NCI-H2029 (cell line): ENCODE data around the gene IRF4.

Source experiments
- DNase-seq: peaks from one replicate; lab custom pipeline; 2025; lab: John Stamatoyannopoulos, UW

Gene IRF4

DNA sequence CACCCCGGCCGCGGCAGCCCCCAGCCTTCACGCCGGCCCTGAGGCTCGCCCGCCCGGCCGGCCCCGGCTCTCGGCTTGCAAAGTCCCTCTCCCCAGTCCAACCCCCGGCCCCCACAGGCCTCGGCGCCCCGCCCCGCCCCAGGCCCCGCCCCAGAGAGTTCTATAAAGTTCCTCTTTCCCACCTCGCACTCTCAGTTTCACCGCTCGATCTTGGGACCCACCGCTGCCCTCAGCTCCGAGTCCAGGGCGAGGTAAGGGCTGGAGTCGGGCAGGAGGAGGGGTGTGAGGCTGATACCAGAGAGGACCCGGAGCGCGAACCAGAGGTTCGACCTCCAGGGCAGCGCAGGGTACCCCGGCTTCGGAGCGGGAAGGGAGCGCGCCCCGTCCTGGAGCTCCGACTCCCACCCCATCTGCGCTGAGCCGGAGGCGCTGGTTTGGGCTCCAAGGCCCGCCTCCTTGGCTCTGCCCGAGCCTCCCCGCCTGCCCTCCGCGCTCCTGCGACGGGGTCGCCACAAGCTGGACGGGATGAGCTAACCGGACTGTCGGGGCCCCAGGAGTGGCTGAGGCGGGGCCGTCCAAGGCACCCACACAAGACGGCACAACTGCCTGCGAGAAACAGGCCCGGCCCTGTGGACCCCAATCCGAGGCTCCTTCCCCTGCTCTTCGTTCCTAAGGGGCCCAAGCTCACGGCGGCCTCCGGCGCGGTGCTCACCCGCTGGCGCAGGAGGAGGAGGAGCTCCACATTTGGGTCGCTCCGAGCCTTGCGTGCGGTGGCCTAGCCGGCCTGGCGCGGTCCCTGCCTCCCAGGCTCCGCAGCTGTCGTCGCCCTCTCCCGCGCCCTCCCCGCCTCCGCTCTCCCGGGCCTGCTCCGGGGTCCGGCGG lies at the start of gene IRF4:
Gene IRF4 (plus strand): TSS at position 194 of the 882 bp plus-strand sequence. CDS start 1,401 bp downstream, outside the sequence.
- no peak for DNase-seq

DNA sequence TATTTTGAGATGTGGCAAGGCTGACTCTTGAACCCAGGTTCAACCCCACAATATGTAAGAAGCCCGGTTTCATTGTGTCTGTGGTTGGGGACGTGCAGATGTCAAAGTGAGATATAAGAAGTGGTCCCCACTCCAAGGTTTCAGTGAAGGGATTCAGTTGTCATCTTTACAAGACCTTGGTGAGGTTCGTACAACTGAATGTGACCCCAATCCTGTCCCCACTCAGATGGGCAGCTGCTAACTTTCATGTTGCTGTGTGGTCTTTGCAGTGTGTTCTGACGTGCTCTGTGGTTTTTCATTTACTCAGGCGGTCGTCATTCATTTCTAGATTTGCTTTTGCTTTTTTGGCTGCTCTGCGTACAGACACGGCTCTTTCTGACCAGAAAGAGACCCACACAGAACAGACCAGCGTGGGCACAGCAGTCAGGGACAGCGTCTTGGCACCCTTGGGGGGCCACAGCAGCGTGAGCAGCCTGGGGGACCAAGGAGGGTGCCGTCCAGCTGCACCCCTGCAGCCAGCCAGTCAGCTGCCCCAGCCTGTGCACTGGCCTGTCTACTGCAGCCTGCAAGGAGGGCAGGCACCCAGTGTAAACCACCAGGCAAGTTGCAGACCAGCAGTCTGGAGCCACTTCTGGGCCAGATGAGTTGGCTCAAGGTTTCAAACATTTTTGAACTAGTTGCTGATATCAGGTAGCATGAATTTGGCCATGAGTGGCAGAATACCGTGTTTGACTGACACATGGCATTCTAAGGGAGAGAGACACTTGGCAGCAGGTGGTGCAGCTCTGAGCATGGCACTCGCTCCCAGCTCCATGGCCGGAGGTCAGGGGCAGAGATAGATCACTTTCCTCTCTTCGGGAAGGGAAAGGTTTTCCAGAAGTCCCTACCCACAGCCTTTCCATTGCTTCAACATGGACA lies 49.4 kb upstream of the IRF4 start:
- no peak for DNase-seq

DNA sequence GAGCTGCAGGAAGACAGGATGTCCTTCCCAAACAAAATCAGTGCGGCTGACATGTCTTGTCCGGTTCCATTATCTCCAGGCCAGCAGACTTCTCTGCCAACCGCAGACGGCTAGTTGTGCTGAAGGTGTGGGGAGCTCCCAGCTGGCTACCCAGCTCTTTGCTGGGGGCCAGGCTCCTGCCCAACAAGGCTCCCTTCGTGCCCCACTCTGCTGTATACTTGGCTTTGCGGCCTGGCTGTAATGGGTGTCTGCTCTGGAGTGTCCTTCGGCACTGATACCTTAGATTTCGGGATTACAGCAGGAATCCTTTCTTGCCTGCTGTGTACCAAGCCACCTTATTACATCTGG lies 48.7 kb upstream of the IRF4 start:
- no peak for DNase-seq

DNA sequence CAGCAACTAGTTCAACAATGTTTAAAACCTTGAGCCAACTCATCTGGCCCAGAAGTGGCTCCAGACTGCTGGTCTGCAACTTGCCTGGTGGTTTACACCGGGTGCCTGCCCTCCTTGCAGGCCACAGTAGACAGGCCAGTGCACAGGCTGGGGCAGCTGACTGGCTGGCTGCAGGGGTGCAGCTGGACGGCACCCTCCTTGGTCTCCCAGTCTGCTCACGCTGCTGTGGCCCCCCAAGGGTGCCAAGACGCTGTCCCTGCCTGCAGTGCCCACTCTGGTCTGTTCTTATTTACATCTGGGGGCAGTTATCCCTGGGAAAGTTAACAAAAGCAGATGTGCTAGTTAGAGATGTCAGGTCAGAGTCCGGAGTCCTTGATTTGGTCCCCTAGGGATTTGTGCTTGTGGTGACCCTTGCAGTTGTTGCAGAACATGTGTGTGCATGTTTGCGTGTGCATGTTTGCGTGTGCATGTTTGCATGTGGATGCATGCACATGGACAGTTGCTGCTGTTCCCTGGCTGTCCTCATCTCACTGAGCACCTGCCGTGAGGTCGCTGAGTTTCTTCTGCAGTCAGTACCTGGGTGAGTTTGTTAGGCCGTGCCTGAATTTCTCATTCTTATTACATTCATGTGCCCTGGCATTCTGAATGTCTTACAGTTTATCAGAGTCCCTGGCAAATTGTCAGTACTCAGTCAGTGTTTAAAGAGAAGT lies 48.2 kb upstream of the IRF4 start:
- no peak for DNase-seq

DNA sequence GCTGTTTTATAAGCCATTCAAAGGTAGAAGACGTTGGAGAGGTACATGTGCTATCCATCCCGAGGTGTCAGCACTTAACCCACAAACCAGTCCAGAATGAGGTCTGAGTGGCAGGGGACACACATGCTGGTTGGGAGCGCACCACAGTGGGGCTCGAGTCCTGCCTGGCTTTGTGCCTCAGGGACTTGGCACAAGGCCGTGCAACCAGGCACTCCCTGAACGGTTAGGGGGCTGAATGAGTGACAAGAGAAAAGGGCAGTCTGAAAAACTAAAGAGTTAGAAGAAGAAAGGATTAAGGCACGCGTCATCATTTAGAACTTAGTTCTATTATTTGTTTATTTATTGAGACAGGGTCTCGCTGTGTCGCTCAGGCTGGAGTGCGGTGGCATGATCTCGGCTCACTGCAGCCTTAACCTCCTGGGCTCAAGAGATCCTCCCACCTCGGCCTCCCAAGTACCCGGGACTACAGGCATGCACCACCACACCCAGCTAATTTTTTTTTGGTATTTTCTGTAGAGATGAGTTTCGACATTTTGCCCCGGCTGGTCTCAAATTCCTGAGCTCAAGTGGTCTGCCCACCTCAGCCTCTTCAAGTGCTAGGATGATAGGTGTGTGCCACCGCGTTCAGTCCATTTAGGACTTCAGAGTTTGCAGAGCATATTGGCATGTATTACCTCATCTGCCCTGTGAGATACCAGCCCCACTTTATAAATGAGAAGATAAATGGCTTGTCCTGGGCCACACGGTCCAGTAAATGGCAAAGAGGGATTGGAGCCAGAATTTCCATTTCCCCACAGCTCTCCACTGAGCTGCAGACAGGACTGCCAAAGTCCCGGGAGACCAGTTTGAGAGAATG lies 47.4 kb upstream of the IRF4 start:
- no peak for DNase-seq

DNA sequence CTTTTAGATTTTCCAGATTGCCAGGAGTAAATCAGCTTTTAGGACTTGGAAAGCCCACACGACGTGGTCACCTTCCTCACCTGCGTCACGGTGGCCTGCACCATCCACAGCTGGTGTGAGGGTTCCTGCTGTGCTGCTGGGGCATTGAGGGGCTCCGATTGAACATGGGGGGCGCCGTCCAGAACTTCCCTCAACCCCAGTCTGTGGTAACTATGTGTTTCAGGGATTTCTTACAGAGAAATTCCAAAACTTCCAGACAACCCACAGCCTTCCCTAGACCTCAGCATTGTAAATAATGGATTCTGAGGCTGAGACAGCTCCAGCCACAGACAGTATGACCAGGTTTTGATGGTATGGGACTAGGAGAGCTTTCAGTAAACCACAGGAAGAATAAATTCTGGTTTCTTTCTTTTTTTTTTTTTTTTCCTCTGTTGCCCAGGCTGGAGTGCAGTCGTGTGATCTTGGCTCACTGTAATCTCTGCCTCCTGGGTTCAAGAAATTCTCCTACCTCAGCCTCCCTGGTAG lies 46.7 kb upstream of the IRF4 start:
- DNase-seq = no peak

DNA sequence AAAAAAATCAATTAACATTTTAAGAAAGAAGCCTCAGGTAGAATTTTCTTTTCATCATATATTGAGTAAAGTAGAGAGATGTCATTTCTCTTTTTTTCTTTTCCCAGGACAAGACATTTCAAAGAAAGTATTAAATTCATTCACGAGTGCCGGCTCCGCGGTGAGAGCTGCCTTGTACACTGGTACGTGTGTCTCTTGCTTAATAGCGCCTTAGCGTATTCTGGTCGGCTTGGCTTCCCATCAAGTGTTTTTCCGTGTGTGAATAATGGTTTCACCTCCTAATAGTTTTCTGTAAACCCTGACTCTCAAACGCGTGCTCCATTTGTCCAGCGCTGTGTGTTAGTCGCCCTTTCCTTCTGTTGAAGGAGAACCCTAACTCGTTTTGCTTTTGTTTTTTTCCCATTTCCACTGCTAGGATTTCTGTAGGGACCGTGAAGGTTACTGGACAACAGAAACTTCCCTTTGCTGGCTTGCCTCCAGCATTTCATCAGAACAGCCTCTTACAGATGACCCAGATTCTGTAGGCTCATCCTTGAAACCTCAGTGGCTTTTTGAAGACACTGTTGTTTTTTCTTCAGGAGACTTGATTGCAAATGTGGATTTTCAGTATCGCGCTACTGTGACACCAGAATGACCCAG lies 45.7 kb upstream of the IRF4 start:
- no peak for DNase-seq

DNA sequence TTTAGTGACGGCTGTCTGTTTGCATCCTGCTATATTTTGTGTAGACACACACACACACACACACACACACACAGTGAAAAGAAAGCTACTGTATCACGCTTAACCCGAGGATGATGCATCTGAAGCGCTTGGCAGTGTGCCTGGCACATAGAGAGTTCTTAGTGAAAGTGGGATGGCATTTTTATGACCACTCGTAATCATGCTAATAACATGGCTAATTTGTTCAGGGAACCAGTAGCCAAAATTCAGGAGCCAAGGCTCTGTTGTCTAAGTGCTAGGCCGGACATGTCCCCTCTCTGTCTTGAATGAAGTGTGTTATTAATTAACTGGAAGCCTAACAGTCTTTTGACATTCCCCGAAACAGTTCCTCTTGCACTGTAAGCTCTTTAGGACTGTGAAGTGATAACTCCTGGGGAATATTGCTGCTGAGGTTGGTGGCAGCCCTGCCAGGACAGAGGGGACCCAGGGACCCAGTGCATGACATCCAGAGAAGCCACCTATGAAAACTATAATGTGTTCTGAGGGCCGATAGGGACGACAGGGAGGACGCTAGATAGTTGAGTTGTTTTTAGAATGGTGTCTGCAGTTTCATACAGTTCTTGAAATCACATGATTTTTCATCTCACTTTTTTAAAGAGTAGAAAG lies 45.0 kb upstream of the IRF4 start:
- DNase-seq = no peak

- DNase-seq = no peak
Observed at GRCh38 chr6:347232-347631, 44.3 kb upstream of the IRF4 start.

DNA sequence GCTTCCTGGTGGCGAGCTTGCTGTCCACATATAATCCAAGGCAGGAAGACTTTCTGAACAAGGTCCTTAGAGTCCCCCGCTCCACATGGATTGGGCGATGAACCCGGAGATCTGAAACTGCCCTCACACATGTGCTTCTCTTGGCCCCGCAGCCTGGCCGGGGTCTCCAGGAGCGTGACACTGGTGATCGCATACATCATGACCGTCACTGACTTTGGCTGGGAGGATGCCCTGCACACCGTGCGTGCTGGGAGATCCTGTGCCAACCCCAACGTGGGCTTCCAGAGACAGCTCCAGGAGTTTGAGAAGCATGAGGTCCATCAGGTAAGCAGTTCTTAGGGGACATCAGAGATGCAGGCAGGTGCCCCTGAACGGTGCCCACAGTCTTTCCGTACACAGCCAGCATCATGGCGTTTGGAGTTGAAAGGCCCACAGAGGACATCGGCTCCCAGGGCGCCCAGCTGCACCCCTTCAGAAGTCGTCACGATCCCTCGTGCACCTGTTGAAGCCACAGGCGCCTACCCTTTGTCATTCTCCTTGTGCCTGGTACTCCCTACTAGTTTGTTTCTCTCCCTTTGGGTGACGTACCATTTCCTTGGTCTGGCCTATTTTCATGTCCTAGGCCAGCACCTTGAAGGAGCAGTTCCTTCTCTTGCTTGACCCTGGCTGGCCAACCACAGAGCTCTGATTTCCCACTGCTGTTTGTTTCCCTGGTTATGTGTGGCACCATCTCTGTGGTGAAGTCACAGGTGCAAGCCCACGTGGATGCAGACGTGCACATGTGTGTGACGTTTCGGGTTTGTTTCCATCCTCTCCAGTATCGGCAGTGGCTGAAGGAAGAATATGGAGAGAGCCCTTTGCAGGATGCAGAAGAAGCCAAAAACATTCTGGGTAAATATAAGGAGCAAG lies 43.3 kb upstream of the IRF4 start:
- no peak for DNase-seq

DNA sequence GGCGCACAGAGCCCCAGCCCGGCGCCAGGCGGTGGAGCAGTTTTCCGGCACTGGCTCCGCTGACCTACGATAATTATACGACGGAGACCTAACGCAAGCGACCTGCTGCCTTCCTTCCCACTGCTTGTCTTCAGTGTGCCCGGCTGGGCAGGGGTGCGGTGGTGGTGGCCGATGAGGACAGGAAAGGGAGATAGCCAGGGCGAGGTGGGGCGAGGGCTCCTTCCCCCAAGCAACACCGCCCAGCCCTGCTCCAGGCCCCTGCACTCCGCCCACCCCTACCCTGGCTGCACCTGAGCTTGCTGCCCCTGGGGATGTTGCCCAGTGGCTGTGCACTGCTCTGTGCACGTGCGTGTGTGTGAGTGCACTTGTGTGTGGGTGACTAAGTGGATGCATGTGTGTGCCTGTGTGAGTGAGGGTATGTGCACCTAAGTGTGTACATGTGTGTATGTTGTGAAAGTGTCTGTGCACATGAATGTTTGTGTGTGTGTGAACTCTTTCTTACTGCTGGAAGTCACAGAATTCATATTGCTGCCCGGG lies 42.6 kb upstream of the IRF4 start:
- DNase-seq = no peak

GRCh38 chr6:349491-349921 lies 42.0 kb upstream of the IRF4 start:
- DNase-seq = no peak

DNA sequence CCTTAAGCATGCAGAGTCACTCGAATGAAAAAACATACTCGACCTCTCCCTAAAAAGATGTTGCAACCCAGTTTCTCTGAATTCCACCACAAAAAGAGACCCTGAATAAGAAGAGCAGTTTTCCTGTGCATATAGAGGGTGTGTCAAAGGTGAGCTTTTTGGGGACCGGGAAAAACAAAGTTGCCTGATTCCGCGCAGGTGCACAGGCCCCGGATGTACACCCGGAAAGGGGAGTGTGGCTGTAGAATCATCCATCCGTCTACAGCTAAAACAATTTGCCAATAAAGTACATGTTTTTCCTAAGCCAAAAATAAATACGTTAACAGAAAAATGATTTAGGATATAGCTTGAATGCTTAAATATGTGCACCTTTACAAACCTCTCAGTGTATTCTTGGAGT lies 41.2 kb upstream of the IRF4 start:
- no peak for DNase-seq

GRCh38 chr6:351011-351866 lies 40.3 kb upstream of the IRF4 start:
- DNase-seq = no peak

- DNase-seq = no peak
Observed at GRCh38 chr6:351867-352289, 39.7 kb upstream of the IRF4 start.

GRCh38 chr6:352474-352873 lies 39.1 kb upstream of the IRF4 start:
- no peak for DNase-seq

DNA sequence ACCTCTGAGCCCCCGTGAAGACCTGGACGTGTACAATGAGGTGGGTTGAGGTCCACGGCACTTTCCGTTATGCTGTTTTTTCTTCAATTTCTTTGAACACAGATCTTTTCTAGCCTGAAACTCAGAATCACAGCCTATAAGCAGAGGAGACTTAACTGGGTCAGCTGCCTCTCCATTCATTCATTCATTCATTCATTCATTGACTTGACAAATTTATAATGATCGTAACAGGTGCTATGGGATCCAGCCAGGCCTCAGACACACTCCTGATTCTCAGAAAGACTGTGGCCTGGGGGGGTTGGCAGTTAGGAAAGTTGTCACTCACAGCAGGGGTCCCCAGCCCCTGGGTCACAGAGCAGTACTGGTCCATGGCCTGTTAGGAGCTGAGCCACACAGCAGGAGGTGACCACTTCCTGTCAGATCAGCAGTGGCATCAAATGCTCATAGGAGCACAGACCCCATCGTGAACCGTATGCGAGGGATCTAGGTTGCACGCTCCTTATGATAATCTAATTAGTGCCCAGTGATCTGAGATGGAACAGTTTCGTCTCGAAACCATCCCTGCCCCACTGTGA lies 38.6 kb upstream of the IRF4 start:
- no peak for DNase-seq
